ENCODE results near the gene ACTR6.
A peak's percentile ranks its signal among the peaks of the same experiment; 100 is the strongest.
"Not testable (repeated sequence)": the region's sequence is repeated elsewhere in the genome, so short reads cannot be mapped to it uniquely, and the experiment has no call there.

ACTR6 gene

GRCh38 chr12:100258127-100258526, 57.5 kb downstream of the ACTR6 start:
- H3K9me3 Mint-ChIP-seq, result no peaks in the 10 kb centered on the region
- no peak for ATAC-seq
- H3K27ac Mint-ChIP-seq, result no peak overlapping the region
- H3K4me1 Mint-ChIP-seq, result no peaks in the 10 kb centered on the region
- H3K27me3 Mint-ChIP-seq, result no peaks in the 10 kb centered on the region
- H3K36me3 Mint-ChIP-seq (ENCODE audit: low read depth), result no peaks in the 10 kb centered on the region
- H3K4me3 Mint-ChIP-seq, result no peak overlapping the region
- no peak for DNase-seq

- peaks cover 4% of the 10 kb centered on the region for H3K4me1 Mint-ChIP-seq
- no peak overlapping the region for H3K27ac Mint-ChIP-seq
- H3K9me3 Mint-ChIP-seq, result no peaks in the 10 kb centered on the region
- no peak overlapping the region for H3K4me3 Mint-ChIP-seq
- DNase-seq, result no peak
- no peak for ATAC-seq
- no peaks in the 10 kb centered on the region for H3K36me3 Mint-ChIP-seq (ENCODE audit: low read depth)
- H3K27me3 Mint-ChIP-seq, result no peaks in the 10 kb centered on the region
These were observed 62.5 kb downstream of the ACTR6 start for GRCh38 chr12:100263131-100263530.

- H3K27ac Mint-ChIP-seq; H3K4me3 Mint-ChIP-seq; DNase-seq; H3K36me3 Mint-ChIP-seq (ENCODE audit: low read depth); H3K9me3 Mint-ChIP-seq; ATAC-seq; H3K27me3 Mint-ChIP-seq: not testable (repeated sequence)
- H3K4me1 Mint-ChIP-seq, result peaks cover 19% of the 10 kb centered on the region
These were observed 64.5 kb downstream of the ACTR6 start for GRCh38 chr12:100265107-100265506.

- peak; percentile 3 for ATAC-seq
- H3K4me3 Mint-ChIP-seq, result peak overlapping the region; percentile 97
- H3K4me1 Mint-ChIP-seq, result peaks cover 22% of the 10 kb centered on the region
- no peaks in the 10 kb centered on the region for H3K27me3 Mint-ChIP-seq
- peak; percentile 7 for DNase-seq
- no peaks in the 10 kb centered on the region for H3K36me3 Mint-ChIP-seq (ENCODE audit: low read depth)
- peak overlapping the region; percentile 96 for H3K27ac Mint-ChIP-seq
- H3K9me3 Mint-ChIP-seq, result no peaks in the 10 kb centered on the region
These were observed 65.3 kb downstream of the ACTR6 start for GRCh38 chr12:100265732-100266584.

GRCh38 chr12:100266585-100266834, 65.9 kb downstream of the ACTR6 start:
- H3K4me3 Mint-ChIP-seq, result peak overlapping the region; percentile 97
- no peaks in the 10 kb centered on the region for H3K36me3 Mint-ChIP-seq (ENCODE audit: low read depth)
- no peaks in the 10 kb centered on the region for H3K27me3 Mint-ChIP-seq
- H3K4me1 Mint-ChIP-seq, result peaks cover 26% of the 10 kb centered on the region
- DNase-seq (peak; percentile 96), ATAC-seq (peak; percentile 91)
- peak overlapping the region; percentile 96 for H3K27ac Mint-ChIP-seq
- H3K9me3 Mint-ChIP-seq, result no peaks in the 10 kb centered on the region

- peak within 1 kb of the TSS; percentile 96 for H3K27ac Mint-ChIP-seq
- no peaks in the 10 kb centered on the region for H3K36me3 Mint-ChIP-seq (ENCODE audit: low read depth)
- ATAC-seq (peak; percentile 87), DNase-seq (peak; percentile 91)
- H3K4me3 Mint-ChIP-seq, result peak within 1 kb of the TSS; percentile 97
- H3K4me1 Mint-ChIP-seq, result peaks cover 31% of the 10 kb centered on the region
- no peaks in the 10 kb centered on the region for H3K9me3 Mint-ChIP-seq
- H3K27me3 Mint-ChIP-seq, result no peaks in the 10 kb centered on the region
These were observed 66.4 kb downstream of the ACTR6 start, which contains the start of the genes DEPDC4 and SCYL2 for GRCh38 chr12:100266835-100267602. TSS of gene DEPDC4 (minus strand) at chr12:100267079. CDS start at chr12:100267076, 3 bp downstream. TSS of gene SCYL2 (plus strand) at chr12:100267177. CDS start at chr12:100282971, 15,794 bp downstream.

GRCh38 chr12:100267603-100268281, 67.1 kb downstream of the ACTR6 start:
- H3K27ac Mint-ChIP-seq, result peak overlapping the region; percentile 31
- DNase-seq (peak; percentile 30), ATAC-seq (no peak)
- peak overlapping the region; percentile 97 for H3K4me3 Mint-ChIP-seq
- H3K9me3 Mint-ChIP-seq, result no peaks in the 10 kb centered on the region
- H3K27me3 Mint-ChIP-seq, result no peaks in the 10 kb centered on the region
- peaks cover 37% of the 10 kb centered on the region for H3K4me1 Mint-ChIP-seq
- H3K36me3 Mint-ChIP-seq (ENCODE audit: low read depth), result no peaks in the 10 kb centered on the region

GRCh38 chr12:100268835-100269564, 68.4 kb downstream of the ACTR6 start:
- no peak for ATAC-seq
- DNase-seq, result no peak
- no peaks in the 10 kb centered on the region for H3K27me3 Mint-ChIP-seq
- no peaks in the 10 kb centered on the region for H3K36me3 Mint-ChIP-seq (ENCODE audit: low read depth)
- H3K4me3 Mint-ChIP-seq, result peak overlapping the region; percentile 97
- no peaks in the 10 kb centered on the region for H3K9me3 Mint-ChIP-seq
- no peak overlapping the region for H3K27ac Mint-ChIP-seq
- peaks cover 47% of the 10 kb centered on the region for H3K4me1 Mint-ChIP-seq

- H3K9me3 Mint-ChIP-seq, result no peaks in the 10 kb centered on the region
These were observed 73.2 kb downstream of the ACTR6 start for GRCh38 chr12:100273782-100274181.

More at GRCh38 chr12:100273782-100274181, 73.2 kb downstream of the ACTR6 start:
- DNase-seq (no peak), ATAC-seq (no peak)
- Mint-ChIP-seq H3K36me3 (ENCODE audit: low read depth) (peaks cover 10% of the 10 kb centered on the region), H3K27me3 (no peaks in the 10 kb centered on the region), H3K4me1 (peaks cover 52% of the 10 kb centered on the region), H3K4me3 (no peak overlapping the region), H3K27ac (no peak overlapping the region)
